PC-3 (cell line): ENCODE results near the gene EVC. TPM values are rescaled to one million over a fixed set of nuclear protein-coding genes. Genes with fewer than 3 reads are reported as not detected.
A peak's percentile ranks its signal among the peaks of the same experiment; 100 is the strongest.

Experiments used
- ATAC-seq: fragments of 200-7000 bp; cut with Tn5 transposase; 2 replicates; pipeline ENCODE4 v1.9.1; 2020; ENCODE audit warnings: mild to moderate bottlenecking, moderate library complexity
- BruUV-seq: library from RNA; stranded (reverse); fragments of 400-500 nt; replicated peaks from 2 replicates; lab custom pipeline; 2021; lab: Mats Ljungman, UMichigan
- CTCF ChIA-PET: fragments of 300-600 bp; sonication (Branson Sonifier 250); formaldehyde crosslinking; loops from one replicate; lab custom pipeline; 2022; ENCODE audit warnings: antibody characterized with exemption; lab: Charles Lee
- POLR2A ChIA-PET: fragments of 300-600 bp; sonication (Branson Sonifier 250); formaldehyde crosslinking; loops from one replicate; lab custom pipeline; 2022; ENCODE audit warnings: antibody characterized with exemption; ENCODE audit not compliant: unreplicated experiment; lab: Charles Lee
- DNase-seq: peaks from one replicate; pipeline ENCODE4 v3.0.0-alpha.2; 2015
- H2AFZ ChIP-seq: fragments of 300-600 bp; sonication (generic); 2 replicates; pipeline ENCODE4 v1.6.0; 2016; ENCODE audit warnings: antibody characterized with exemption, low read length
- H3F3A ChIP-seq: fragments of 300-600 bp; sonication (generic); one replicate; pipeline ENCODE4 v1.6.0; 2017; ENCODE audit warnings: antibody characterized with exemption, low read length, control low read depth, mild to moderate bottlenecking; ENCODE audit not compliant: unreplicated experiment
- H3K27ac ChIP-seq: fragments of 300-600 bp; sonication (generic); 2 replicates; pipeline ENCODE4 v1.5.1; 2016; ENCODE audit warnings: mild to moderate bottlenecking, low read length
- H3K27me3 ChIP-seq: fragments of 300-600 bp; sonication (generic); 2 replicates; pipeline ENCODE4 v1.6.1; 2016; ENCODE audit warnings: low read length, mixed read lengths
- H3K36me3 ChIP-seq: fragments of 300-600 bp; sonication (generic); 2 replicates; pipeline ENCODE4 v1.6.1; 2016; ENCODE audit warnings: low read depth, mixed run types, low read length, mixed read lengths
- H3K4me1 ChIP-seq: fragments of 300-600 bp; sonication (generic); 2 replicates; pipeline ENCODE4 v1.5.1; 2016; ENCODE audit warnings: low read length; ENCODE audit not compliant: insufficient read depth
- H3K4me2 ChIP-seq: fragments of 300-600 bp; sonication (generic); 2 replicates; pipeline ENCODE4 v1.6.0; 2016; ENCODE audit warnings: low read length
- H3K4me3 ChIP-seq: fragments of 300-600 bp; sonication (generic); 2 replicates; pipeline ENCODE4 v1.5.1; 2016; ENCODE audit warnings: mild to moderate bottlenecking, low read length, mixed read lengths
- H3K79me2 ChIP-seq: fragments of 300-600 bp; sonication (generic); 2 replicates; pipeline ENCODE4 v1.6.1; 2017; ENCODE audit warnings: low read length, mixed read lengths
- H3K9ac ChIP-seq: fragments of 300-600 bp; sonication (generic); 2 replicates; pipeline ENCODE4 v1.6.0; 2016; ENCODE audit warnings: mild to moderate bottlenecking, low read length
- H3K9me2 ChIP-seq: fragments of 300-600 bp; sonication (generic); replicated peaks from 2 replicates; pipeline ENCODE4 v1.6.1; 2016; ENCODE audit warnings: mixed run types, low read length, mixed read lengths
- H3K9me3 ChIP-seq: fragments of 300-600 bp; sonication (generic); 2 replicates; pipeline ENCODE4 v1.6.1; 2016; ENCODE audit warnings: low read length, mixed read lengths
- H4K20me1 ChIP-seq: fragments of 300-600 bp; sonication (generic); 2 replicates; pipeline ENCODE4 v1.6.1; 2016; ENCODE audit warnings: low read length, mixed read lengths
- EZH2 ChIP-seq: fragments of 300-600 bp; sonication (generic); IDR thresholded peaks from one replicate; pipeline ENCODE4 v1.6.1; 2017; ENCODE audit warnings: antibody characterized with exemption, mild to moderate bottlenecking, low read length; ENCODE audit not compliant: unreplicated experiment
- EZH2phosphoT487 ChIP-seq: fragments of 300-600 bp; sonication (generic); IDR thresholded peaks from 2 replicates; pipeline ENCODE4 v1.6.1; 2018; ENCODE audit warnings: mild to moderate bottlenecking, antibody characterized with exemption, low read length, borderline replicate concordance
- intact Hi-C: fragments of 100-400 bp; cut with micrococcal nuclease; formaldehyde crosslinking; loops from 2 replicates; pipeline ENCODE4 v1.9.0; 2023
- total RNA-seq: library from RNA; depleted of rRNA; stranded (reverse); fragments of >200 nt; gene quantifications from 2 replicates; pipeline ENCODE4 v1.2.3, GENCODE V29; 2014
- TF ChIP-seq, protein P1 (sequence below): fragments of 300-600 bp; sonication (generic); conservative IDR thresholded peaks from 2 replicates; pipeline ENCODE4 v1.5.1; 2017; ENCODE audit warnings: antibody characterized with exemption, low read depth, mild to moderate bottlenecking, low read length

Gene EVC
- total RNA-seq, 1 experiment from 2014 or later, result 22.7 TPM

DNA sequence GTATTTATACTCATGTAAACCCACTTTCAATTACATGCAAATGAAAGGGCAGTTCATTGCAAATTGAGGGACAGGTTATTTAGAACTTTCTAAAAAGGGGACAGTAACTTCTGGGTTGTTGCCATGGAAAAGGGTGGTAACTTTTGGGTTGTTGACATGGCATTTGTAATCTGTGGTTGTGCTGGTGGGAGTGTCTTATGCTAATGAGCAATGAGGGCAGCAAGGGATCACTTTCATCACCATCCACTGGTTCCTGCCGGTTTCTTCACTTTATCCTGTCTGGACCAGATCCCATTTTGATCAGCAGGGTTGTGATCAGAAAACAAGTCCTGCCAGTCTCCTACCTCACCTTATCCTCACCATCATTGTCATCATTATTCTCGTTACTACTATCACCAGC, 32.0 kb downstream of the EVC start:
- POLR2A ChIA-PET, result no interaction called here
- TF ChIP-seq EZH2phosphoT487 (no peak), EZH2 (no peak)
- no peak overlapping the region for H3K9ac ChIP-seq
- no peak overlapping the region for H3K4me3 ChIP-seq
- H4K20me1 ChIP-seq, result no peaks in the 10 kb centered on the region
- DNase-seq (no peak), ATAC-seq (no peak)
- H3K36me3 ChIP-seq, result peaks cover 33% of the 10 kb centered on the region
- H3K79me2 ChIP-seq, result no peaks in the 10 kb centered on the region
- no peaks in the 10 kb centered on the region for H3F3A ChIP-seq
- no peaks in the 10 kb centered on the region for H3K27me3 ChIP-seq
- no peaks in the 10 kb centered on the region for H3K9me3 ChIP-seq
- H3K27ac ChIP-seq, result no peak overlapping the region
- no TSS peak for BruUV-seq
- CTCF ChIA-PET, result no interaction called here
- no peak overlapping the region for H2AFZ ChIP-seq
- H3K4me1 ChIP-seq, result peaks cover 15% of the 10 kb centered on the region
- no peak overlapping the region for H3K4me2 ChIP-seq
- intact Hi-C loops, result no loop called here
- H3K9me2 ChIP-seq, result no peaks in the 10 kb centered on the region

DNA sequence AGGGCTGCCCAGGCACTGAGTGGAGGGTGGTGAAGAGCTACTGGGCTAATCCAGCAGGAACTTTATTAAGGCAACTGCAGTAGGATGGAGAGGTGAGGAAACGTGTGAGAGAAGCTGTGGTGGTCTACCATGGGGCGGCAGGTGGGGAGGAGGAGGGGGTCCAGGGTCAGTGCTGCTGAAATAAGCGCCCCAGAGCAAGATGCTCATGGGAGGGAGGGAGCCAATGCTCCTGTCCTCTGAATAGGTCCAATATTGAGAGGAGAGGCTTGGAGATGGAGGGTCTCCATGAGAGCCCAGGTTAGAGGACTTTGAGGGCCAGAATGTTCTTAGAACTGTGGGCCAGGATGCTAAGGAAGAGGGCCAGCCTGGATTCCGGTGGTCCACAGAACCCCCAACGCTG, 35.2 kb downstream of the EVC start:
- no peaks in the 10 kb centered on the region for H3K9me2 ChIP-seq
- H3K9me3 ChIP-seq, result no peaks in the 10 kb centered on the region
- intact Hi-C loops, result loop anchor here (5.0 kb wide), 1 partner anchor 109 kb away; no protein-coding TSS in a partner anchor
- no peak overlapping the region for H2AFZ ChIP-seq
- H3K4me2 ChIP-seq, result no peak overlapping the region
- no peak for DNase-seq
- H3K4me1 ChIP-seq, result peaks cover 19% of the 10 kb centered on the region
- H3K4me3 ChIP-seq, result no peak overlapping the region
- ChIA-PET POLR2A (no interaction called here), CTCF (no interaction called here)
- H3K27ac ChIP-seq, result peak overlapping the region; percentile 98; the same call in 1 of the 2 replicates
- no peak for ATAC-seq
- TF ChIP-seq EZH2 (no peak), EZH2phosphoT487 (no peak)
- TF ChIP-seq, protein P1, sequence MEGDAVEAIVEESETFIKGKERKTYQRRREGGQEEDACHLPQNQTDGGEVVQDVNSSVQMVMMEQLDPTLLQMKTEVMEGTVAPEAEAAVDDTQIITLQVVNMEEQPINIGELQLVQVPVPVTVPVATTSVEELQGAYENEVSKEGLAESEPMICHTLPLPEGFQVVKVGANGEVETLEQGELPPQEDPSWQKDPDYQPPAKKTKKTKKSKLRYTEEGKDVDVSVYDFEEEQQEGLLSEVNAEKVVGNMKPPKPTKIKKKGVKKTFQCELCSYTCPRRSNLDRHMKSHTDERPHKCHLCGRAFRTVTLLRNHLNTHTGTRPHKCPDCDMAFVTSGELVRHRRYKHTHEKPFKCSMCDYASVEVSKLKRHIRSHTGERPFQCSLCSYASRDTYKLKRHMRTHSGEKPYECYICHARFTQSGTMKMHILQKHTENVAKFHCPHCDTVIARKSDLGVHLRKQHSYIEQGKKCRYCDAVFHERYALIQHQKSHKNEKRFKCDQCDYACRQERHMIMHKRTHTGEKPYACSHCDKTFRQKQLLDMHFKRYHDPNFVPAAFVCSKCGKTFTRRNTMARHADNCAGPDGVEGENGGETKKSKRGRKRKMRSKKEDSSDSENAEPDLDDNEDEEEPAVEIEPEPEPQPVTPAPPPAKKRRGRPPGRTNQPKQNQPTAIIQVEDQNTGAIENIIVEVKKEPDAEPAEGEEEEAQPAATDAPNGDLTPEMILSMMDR, result no peak
- H3K79me2 ChIP-seq, result no peaks in the 10 kb centered on the region
- no peaks in the 10 kb centered on the region for H3K27me3 ChIP-seq
- no peaks in the 10 kb centered on the region for H3F3A ChIP-seq
- no peaks in the 10 kb centered on the region for H4K20me1 ChIP-seq
- H3K9ac ChIP-seq, result no peak overlapping the region
- peaks cover 33% of the 10 kb centered on the region for H3K36me3 ChIP-seq
- BruUV-seq, result no TSS peak

DNA sequence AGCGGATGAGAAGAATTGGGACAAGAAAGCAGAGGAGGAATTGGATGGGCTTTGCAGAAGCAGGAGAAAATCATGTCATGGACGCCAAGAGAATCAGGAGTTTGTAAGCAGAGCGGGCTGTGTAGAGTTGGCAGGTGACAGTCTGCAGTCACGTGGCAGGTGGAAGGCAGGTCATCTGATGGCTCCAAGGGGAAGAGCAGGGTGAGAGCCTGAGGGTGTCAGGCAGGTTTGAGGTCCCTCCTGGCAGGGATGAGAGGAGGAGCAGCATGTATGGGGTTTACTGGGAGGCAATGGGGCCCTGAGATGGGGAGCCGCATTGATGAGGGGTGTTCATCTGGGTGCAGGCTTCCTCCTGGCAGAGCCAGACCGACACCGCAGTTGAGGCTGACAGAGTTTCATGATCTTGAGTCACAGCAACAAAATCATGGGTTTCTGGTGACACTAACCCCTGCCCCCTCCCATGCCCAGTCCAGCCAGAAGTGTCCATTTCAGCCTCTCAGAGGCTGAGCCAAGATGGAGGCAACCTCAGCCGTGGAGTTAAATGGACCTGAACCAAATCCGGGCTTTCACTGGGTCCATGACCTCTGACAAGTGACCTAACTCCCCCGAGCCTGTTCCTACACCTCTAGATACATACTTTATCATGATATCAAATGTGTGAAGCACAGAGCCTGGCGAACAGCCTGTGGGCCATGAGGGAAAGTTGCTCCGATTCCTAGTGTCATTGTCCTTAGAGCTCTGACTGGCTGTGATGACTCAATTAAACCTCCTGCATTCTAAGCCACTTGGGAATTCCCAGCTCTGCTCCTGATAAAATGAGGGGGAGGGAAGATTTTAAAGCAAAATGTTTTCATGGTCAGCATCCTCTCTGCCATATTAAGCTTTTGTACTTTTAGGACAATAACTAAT, 36.1 kb downstream of the EVC start:
- no peaks in the 10 kb centered on the region for H3K9me2 ChIP-seq
- ChIA-PET POLR2A (interaction anchor here (0.6 kb wide), 1 partner anchor 1499 kb away, joined by 5 read pairs; no protein-coding TSS in a partner anchor), CTCF (no interaction called here)
- ATAC-seq, result peak; percentile 72
- BruUV-seq, result no TSS peak
- DNase-seq, result peak; percentile 56
- peak overlapping the region; percentile 67 for H3K4me2 ChIP-seq
- H3K4me1 ChIP-seq, result peaks cover 19% of the 10 kb centered on the region
- H3K4me3 ChIP-seq, result no peak overlapping the region
- H3K27ac ChIP-seq, result peak overlapping the region; percentile 98
- H4K20me1 ChIP-seq, result no peaks in the 10 kb centered on the region
- peak overlapping the region; percentile 80 for H3K9ac ChIP-seq
- no peaks in the 10 kb centered on the region for H3F3A ChIP-seq
- intact Hi-C loops, result loop anchor here (5.0 kb wide), 1 partner anchor 110 kb away; no protein-coding TSS in a partner anchor
- H3K79me2 ChIP-seq, result no peaks in the 10 kb centered on the region
- peaks cover 31% of the 10 kb centered on the region for H3K36me3 ChIP-seq
- no peaks in the 10 kb centered on the region for H3K9me3 ChIP-seq
- H2AFZ ChIP-seq, result no peak overlapping the region
- H3K27me3 ChIP-seq, result no peaks in the 10 kb centered on the region
- TF ChIP-seq, protein P1, result no peak
- TF ChIP-seq EZH2 (no peak), EZH2phosphoT487 (no peak)
